Prostate gland (tissue), 2 donors: ENCODE data around the gene LSAMP.

Experiments used
- CTCF ChIP-seq, 4 experiments: fragments of 200-600 bp in 2 of 4; fragments of 450-650 bp in 2 of 4; sonication (generic) in 2 of 4; IDR thresholded peaks; 1 replicate in 3 of 4; 2 replicates in 1 of 4; pipeline ENCODE4 v1.5.1; 2016 to 2019; ENCODE audit warnings: antibody characterized with exemption in 4 of 4, mild to moderate bottlenecking in 2 of 4, moderate library complexity in 2 of 4
- POLR2A ChIP-seq: fragments of 450-650 bp; IDR thresholded peaks from one replicate; pipeline ENCODE4 v1.6.1; 2016; ENCODE audit warnings: antibody characterized with exemption, mild to moderate bottlenecking
- POLR2AphosphoS5 ChIP-seq: sonication (generic); formaldehyde crosslinking; IDR thresholded peaks from one replicate; pipeline ENCODE4 v1.6.1; 2017; ENCODE audit warnings: antibody characterized with exemption

GRCh38 chr3:115930922-115931321, 514.4 kb downstream of the LSAMP start:
- TF ChIP-seq POLR2A (no peak), POLR2AphosphoS5 (no peak), CTCF (IDR thresholded peaks at IDR 0.05) (no peak)
